ENCODE data around the gene PHF20.
"Not testable (repeated sequence)": the region's sequence is repeated elsewhere in the genome, so short reads cannot be mapped to it uniquely, and the experiment has no call there.

GRCh38 chr20:35723275-35723639 is 48.6 kb upstream of the PHF20 start:
- TF ChIP-seq, protein P1, sequence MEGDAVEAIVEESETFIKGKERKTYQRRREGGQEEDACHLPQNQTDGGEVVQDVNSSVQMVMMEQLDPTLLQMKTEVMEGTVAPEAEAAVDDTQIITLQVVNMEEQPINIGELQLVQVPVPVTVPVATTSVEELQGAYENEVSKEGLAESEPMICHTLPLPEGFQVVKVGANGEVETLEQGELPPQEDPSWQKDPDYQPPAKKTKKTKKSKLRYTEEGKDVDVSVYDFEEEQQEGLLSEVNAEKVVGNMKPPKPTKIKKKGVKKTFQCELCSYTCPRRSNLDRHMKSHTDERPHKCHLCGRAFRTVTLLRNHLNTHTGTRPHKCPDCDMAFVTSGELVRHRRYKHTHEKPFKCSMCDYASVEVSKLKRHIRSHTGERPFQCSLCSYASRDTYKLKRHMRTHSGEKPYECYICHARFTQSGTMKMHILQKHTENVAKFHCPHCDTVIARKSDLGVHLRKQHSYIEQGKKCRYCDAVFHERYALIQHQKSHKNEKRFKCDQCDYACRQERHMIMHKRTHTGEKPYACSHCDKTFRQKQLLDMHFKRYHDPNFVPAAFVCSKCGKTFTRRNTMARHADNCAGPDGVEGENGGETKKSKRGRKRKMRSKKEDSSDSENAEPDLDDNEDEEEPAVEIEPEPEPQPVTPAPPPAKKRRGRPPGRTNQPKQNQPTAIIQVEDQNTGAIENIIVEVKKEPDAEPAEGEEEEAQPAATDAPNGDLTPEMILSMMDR (IDR thresholded peaks at IDR 0.05), result not testable (repeated sequence)
- TF ChIP-seq POLR2A (IDR thresholded peaks at IDR 0.05), result not testable (repeated sequence)
